NOMO-1 treated with DMSO at 0.1 percent for 48 hours (cell line): ENCODE measurements around the gene LINC01488.

ENCODE experiments used
- DNase-seq: peaks from one replicate; lab custom pipeline; 2025; ENCODE audit not compliant: unreplicated experiment; lab: John Stamatoyannopoulos, UW

The LINC01488 gene

DNA sequence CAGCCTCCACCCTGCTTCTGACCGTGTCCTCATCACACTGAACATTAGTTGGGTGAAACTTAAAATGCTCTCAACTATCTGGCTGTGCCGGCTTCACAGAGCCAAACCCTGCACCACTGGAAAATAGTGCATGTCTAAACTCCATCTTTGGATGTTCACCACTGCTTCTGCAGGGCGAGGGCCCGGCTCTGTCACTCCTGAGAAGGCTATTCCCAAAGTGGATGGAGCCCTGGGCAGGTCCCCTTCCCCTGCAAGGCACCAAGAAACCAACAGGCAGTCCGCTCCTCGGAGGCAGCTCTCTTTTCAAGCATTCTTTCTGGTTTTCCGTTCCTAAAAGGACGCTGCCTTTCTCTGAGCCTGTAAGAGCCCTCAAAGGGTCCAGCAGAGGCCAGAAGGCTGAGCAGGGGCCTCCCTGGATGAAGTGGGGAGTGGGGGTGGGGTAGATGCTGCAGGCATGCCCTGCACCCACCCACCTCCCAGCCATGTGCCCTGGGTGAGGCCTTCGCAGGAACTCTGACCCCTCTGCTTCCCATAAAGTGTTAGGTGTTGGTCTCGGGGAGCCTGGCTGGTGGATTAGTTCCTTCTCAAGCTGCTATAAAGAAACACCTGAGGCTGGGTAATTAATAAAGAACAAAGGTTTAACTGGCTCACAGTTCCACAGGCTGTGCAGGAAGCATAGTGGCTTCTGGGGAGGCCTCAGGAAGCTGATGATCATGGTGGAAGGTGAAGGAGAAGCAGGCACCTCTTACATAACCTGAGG is 23.3 kb downstream of the LINC01488 start:
- DNase-seq = no peak

DNA sequence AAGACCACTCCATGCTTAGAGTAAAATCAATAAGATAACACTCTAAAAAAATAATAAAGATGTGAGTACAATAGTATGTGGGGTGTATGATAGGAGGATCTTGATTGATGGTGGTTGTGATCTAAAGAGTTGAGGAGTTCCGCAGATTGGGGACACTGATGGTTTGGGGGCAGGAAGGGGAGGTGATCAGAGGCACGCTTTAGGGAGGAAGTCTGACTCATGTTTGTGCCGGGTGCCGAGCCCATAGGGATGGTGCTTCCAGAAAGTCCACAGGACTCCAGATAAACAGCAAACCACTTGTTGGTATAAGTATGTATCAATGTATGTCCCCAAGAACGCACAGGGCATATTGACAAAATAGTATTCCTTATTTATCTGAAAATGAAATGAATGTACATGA is 27.5 kb downstream of the LINC01488 start:
- no peak for DNase-seq

- no peak for DNase-seq
Observed at GRCh38 chr11:69509381-69509780, 27.9 kb downstream of the LINC01488 start.

DNA sequence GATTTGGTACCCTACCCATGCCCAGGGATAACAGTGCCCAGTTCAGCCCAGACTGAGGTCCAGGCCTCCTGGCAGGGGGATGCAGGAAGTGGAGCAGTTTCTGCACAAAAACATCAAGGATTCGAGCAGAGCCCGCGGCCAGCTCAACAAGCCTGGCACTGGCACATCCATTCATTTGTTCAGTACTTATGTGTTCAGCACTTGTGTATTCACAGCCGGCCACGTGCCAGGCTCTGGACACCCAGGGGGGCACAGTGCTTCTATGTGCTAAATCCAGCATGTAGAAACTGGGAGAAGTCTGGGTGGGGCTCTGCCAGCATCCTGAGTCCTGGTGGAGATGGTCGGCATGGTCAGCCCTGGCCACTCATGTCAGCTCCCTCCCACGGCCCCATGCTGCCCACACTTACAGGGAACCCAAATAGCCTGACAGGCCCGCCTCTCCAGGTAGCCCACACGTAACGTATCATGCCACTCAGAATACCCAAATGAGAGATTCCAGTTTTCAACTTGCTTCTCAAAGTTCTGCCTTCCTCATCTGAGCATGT is 28.5 kb downstream of the LINC01488 start:
- no peak for DNase-seq

GRCh38 chr11:69510471-69511357 is 29.3 kb downstream of the LINC01488 start:
- DNase-seq = no peak

- DNase-seq = no peak
Observed at GRCh38 chr11:69511358-69512055, 30.0 kb downstream of the LINC01488 start.

DNA sequence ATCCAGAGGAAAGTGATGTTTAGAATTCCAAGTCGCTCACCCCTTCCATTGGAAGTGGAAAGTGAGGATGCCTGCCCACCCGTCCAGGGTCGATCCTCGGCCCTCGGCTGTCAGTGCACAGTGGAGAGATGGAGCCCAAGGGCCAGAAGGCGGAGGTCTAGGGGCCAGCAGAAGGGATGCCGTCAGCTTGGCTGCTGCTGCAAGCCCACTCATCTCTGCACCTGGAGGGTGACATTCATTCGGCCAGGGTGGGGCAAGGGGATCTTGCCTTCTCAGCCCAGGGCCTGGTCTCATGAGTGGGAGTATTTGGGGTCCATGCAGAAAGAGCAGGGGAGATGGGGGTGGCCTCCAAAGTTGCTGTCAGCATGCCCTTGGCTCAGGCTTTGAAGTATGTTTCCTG is 30.7 kb downstream of the LINC01488 start:
- DNase-seq = no peak

- DNase-seq = no peak
Observed at GRCh38 chr11:69512790-69513189, 31.3 kb downstream of the LINC01488 start.

- DNase-seq = no peak
Observed at GRCh38 chr11:69513196-69513595, 31.7 kb downstream of the LINC01488 start.

DNA sequence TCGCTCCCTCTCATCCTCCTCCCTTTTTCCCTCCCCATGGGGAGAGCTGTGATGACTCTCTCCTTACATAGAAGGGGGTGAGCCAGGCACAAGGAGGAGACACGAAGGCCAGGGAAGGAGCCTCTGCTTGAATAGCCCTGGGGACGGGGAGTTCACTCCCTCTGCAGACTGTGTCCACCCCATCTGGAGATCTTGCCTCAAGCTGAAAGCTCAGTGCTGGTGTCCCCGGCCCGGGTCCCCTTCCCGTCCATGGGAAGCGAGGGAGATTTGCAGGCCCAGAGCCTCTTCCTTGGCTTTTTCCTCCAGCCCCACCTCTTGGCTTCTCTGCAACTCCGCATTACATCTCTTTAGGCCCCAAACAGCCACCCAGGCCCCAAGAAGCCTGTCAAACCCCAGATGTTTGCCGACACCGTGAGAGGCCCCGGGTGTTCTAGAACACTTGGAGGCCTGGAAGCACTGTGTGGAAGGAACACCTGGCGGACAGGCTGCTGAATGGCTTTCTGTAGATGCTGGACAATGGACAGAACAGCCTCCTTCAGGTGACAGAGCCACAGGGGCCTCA is 32.3 kb downstream of the LINC01488 start:
- no peak for DNase-seq

GRCh38 chr11:69514771-69515170 is 33.3 kb downstream of the LINC01488 start:
- no peak for DNase-seq

GRCh38 chr11:69515271-69516245 is 34.1 kb downstream of the LINC01488 start:
- DNase-seq = peak; percentile 78

- DNase-seq = no peak
Observed at GRCh38 chr11:69516526-69516925, 35.1 kb downstream of the LINC01488 start.

GRCh38 chr11:69518081-69518950 is 36.9 kb downstream of the LINC01488 start:
- no peak for DNase-seq

DNA sequence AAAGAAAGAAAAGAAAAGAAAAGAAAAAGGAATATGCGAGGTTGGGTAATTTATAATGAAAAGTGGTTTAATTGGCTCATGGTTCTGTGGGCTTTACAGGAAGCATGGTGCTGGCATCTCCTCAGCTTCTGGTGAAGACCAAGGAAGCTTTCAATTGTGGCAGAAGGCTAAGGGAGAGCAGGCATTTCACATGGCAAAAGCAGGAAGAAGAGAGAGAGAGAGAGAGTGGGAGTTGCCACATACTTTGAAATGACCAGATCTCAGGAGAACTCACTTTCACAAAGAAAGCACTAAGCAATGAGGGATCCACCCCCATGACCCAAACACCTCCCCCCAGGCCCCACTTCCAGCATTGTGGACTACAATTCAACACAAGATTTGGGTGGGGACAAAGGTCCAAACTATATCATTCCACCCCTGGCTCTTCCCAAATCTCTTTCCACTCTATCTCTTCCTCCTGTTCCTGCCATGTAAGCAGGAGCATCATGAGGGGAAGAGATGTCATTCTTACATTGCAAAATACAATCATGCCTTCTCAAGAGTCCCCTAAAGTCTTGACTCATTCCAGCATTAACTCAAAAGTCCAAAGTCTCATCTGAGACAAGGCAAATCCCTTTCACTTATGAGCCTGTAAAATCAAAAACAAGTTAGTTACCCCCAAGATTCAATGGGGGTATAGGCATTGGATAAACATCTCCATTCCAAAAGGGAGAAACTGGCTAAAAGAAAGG is 38.9 kb downstream of the LINC01488 start:
- DNase-seq = no peak

GRCh38 chr11:69521457-69521856 is 40.0 kb downstream of the LINC01488 start:
- no peak for DNase-seq

DNA sequence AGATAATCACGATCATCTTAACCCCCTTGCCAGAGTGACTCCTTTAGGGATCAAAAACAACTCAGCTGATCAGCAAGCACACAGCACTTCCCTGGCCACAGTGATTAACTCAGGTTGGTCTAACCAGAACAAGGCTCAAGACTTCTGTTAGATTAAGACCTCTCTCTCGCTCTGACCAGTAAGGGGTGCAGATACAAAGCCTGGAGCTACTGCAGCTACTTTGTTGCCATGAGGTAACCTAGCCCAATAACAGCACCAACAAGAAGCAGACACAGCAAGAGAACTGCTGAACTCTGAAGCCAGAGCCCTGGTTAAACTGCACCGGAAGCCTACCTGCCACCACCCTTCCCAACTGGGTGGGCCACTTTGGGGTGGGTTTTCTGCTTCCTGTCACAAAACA is 42.0 kb downstream of the LINC01488 start:
- DNase-seq = no peak

- no peak for DNase-seq
Observed at GRCh38 chr11:69524291-69524882, 42.9 kb downstream of the LINC01488 start.
